CD4-positive, alpha-beta T cell treated with Interleukin-6 for 4 hours (primary cell): ENCODE measurements around the gene NCKAP5.

Experiments
- DNase-seq: peaks from one replicate; pipeline ENCODE4 v3.0.0-alpha.2; 2020; ENCODE audit warnings: mixed read lengths

NCKAP5 gene

GRCh38 chr2:133371286-133371685, 197.0 kb downstream of the NCKAP5 start:
- DNase-seq = no peak

DNA sequence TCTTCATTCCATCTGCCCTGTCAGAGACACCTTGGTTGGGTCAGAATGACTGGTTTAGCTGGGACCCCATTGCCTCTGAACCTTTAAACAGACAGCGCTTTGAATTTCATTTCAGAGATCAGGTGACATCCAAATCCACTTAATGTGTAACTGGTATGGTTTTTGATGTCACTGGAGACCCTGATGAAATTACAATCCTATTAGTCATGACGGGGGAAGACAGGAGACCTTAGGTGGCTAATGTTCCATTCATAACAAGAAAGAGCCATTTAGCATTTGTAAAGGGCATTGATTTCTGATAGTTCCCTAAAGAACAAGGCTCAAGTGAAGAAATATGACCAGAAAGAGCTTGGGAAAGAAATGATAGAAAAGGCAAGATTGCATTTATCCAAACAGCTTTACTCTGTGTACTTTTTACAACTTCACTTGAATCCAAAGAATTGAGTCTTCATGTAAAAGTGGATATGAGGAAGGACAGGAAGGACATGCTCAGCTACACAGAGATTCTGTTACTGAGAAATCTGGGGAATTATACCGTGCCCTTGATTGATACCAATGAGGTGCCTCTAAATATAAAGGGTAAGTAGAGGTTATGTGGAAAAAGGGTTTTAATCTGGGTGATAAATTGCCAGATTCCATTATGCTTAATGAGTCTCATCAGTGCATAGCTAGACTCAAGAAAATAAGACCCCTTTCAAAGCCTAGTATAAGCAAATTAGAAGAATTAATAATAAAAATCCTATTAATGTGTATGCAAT, 198.2 kb downstream of the NCKAP5 start:
- no peak for DNase-seq

DNA sequence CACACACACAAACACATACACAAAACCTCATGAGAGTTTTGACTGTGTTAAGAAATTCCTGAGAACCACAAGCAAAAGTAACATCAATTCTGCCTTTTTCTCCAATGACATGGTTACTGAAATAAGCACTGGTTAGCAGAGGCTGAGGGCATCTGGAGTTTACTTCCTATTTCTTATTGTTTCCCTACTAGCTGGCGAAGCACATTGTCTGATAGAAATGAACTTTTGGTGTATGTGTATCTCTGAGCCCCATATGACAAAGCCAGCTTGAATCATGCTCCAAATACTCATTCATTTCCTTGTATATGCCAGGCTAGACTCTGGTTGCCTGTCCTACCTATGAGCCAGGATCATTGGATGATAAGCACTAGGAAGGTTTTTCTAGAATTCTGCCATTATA, 203.1 kb downstream of the NCKAP5 start:
- no peak for DNase-seq

GRCh38 chr2:133364636-133365035, 203.6 kb downstream of the NCKAP5 start:
- no peak for DNase-seq

- DNase-seq = no peak
Measured at GRCh38 chr2:133363884-133364283, 204.4 kb downstream of the NCKAP5 start.

GRCh38 chr2:133362061-133362476, 206.2 kb downstream of the NCKAP5 start:
- DNase-seq = no peak

- DNase-seq = no peak
Measured at GRCh38 chr2:133360882-133361281, 207.4 kb downstream of the NCKAP5 start.

DNA sequence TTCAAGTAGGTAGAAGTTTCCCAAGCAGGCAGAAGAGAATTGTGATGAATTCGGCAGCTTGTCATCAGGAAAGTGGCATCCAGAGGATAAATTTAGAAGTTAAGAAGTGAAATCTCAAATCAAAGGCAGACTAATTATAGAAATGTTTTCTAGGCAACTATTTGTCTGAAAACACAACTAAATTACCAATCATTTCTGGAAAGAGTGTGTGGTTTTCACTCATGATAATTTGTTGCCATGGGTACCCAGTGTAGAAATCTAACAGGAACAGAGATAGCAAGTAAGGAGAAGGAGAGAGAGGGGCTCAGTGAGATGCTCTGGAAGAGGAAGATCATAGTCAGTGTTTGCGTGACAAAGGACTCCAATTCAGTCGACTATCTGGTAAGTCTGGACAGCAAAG, 208.1 kb downstream of the NCKAP5 start:
- no peak for DNase-seq

- DNase-seq = no peak
Measured at GRCh38 chr2:133352719-133353118, 215.5 kb downstream of the NCKAP5 start.

DNA sequence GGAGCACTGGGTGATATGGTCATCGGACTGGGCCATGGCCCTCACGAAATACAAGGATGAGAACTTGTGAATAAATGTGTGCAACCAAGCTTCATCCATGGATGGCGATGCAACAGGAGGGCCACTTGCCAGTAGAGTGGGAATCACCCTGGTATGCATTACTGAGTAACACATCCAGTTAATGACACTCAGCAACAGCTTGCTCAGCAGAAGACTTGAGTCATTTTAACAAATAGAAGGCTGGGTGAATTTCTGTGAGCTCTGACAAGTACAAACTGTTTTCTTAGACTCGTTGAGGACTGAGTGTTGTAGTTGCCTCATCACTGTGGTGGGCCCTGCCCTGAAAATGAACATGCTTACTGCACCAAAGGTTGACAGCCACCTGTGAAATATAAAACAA, 221.6 kb downstream of the NCKAP5 start:
- DNase-seq = no peak

- no peak for DNase-seq
Measured at GRCh38 chr2:133345638-133346037, 222.6 kb downstream of the NCKAP5 start.

DNA sequence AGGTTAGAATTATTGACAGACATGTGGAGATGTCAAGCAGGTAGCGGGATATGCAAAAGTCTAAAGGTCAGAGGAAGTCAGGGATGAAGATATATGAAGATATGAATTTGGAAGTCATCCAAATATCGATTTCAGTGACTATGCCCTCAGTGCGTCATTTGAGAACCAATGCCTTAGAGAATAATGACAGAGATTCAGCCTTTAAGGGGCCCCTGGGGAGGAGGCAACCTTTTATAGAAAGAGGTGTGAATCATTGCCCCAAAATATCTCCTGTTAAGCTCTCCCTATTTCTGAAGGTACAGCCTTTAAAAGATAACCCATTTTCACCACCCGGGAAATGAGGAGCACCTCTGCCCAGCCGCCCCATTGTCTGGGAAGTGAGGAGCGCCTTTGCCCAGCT, 223.4 kb downstream of the NCKAP5 start:
- DNase-seq = no peak

- DNase-seq = no peak
Measured at GRCh38 chr2:133343018-133343352, 225.3 kb downstream of the NCKAP5 start.

DNA sequence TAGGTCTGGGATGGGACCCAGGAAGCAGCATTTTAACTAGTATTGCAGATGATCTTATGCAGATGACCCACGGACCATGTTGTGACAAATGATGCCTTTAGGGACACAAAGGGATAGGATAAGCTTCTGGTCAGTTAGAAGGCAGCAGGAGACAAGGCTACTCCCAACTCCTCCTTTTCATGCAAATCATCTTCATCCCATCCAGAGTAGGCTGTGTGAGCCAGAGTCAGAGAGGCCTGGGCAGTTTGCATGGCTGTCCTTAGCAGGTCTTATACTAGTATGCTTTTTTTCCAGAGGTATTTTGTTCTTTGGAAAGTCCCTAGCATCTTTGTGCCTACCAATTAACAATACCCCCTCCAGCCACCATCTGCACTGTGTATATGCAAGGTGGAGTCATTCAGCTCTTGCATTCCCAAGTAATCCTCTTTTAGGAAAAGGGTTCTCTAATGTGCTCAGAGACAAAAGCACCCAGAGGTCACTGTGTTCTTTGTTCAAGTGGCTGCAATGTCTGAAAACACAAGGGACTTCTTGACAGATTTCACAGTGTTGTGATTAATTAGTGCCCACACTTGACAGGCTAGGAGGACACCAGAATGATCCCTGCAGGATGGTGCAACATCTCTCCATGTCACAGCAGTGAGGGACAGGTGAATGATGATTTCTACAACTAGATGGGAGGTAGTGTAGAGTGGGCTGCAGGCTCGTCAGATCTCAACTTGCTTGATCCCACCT, 225.8 kb downstream of the NCKAP5 start:
- DNase-seq = no peak

DNA sequence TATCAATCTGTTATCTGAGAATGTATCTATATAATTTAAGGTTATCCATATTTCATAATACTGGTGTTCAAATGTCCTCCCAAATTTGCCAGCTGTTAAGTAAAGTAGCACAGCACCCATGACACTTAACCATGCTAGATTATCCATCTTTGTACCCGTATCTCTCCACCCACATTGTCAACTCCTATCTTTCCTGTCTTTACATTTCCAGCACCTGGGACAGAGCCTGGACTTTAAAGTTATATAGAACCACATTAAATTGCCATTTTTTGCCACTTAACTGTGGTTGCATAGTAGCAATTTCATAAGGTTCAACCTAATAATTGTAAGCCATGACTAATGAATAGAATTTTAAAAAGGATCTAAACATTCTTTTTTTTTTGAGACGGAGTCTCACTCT, 226.7 kb downstream of the NCKAP5 start:
- no peak for DNase-seq

- no peak for DNase-seq
Measured at GRCh38 chr2:133338224-133338623, 230.0 kb downstream of the NCKAP5 start.

DNA sequence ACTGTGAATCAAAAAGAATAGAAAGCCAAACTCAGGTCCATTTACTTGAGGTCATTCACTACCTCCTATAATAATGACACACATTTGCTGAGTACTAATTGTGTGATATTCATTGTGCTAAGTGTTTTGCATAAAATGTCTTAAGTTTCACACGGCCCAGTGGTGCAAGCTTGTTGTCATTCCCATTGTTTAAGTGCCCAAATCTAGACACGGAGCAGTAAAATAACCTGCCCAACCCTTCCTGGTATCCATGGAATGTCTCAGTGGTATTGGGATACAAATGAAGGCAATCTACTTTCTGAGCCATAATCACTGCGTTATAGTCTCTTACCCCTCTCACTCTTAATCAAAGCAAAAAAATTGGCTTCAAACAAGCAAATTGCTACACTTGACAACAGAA, 233.3 kb downstream of the NCKAP5 start:
- DNase-seq = no peak

DNA sequence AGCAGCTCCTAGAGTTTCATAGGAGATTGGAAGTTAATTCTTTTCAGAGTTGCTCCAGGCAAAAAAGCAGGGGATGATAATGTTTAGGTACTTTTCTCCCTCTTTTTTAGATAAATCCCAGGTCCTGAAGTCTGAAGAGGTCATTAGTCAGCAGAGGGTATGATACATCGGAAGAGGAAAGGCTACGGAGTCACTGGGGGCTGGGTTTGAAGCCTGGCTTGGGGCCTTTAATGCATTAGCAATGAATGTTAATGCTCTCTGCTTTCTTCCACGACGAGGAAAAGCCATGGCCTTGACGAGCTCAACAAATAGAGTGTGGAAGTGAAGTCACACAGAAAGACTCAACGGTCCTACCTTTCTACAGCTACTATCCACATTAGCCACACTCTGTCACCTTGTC, 235.1 kb downstream of the NCKAP5 start:
- DNase-seq = no peak

GRCh38 chr2:133331436-133331835, 236.8 kb downstream of the NCKAP5 start:
- no peak for DNase-seq

DNA sequence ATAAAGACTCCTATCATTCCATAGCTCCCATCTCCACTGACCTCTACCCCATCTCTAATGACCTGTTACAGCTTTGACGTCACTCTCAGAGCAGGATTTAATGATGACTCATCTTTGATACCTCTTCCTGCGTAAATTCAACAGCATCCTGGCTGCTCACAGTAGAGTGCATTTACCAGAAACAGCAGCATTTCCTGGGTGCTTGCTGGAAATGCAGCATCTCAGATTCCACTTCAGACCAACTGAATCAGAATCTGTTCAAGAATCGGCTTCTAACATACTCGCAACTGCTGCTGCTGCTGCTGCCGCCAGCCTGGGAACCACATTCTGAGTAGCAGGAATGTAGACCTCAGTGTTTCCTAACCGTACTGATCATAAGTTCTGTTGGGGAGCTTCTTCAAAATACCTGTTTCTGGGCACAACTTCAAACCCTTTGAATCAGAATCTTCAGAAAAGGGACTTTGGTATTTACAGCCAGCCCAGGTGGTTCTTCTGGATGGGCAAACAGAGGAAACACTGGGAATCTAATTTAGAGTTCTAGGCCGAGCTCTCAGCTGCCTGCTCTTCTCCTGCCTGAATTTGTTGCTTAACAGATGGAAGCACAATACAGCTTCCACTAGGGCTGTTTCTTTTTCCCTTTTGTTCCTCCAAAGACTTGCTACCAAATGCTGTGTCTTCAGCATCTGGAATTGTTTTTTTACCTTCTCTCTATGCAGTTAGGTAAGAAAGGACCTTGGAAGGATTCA, 241.4 kb downstream of the NCKAP5 start:
- DNase-seq = no peak

DNA sequence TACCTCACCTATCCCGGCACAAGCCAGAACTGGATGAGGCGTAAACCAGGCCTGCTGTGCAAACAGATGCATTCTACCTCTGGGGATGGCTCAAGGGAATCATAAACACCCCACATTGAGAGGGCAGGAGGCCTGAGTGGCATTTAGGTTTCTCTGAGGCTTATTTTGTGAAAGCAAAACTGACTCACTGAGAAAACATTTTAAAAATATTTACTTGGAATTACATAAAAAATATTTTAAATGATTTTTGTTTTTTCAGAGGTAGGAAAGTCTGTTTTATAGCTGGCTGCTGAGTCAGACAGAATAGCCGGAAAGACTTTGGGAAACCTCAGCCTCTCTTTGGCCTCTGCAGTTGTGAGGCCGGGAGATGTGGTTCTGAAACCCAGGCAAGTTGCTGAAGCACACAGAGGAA, 244.1 kb downstream of the NCKAP5 start:
- no peak for DNase-seq

- no peak for DNase-seq
Measured at GRCh38 chr2:133322909-133323308, 245.4 kb downstream of the NCKAP5 start.

- no peak for DNase-seq
Measured at GRCh38 chr2:133317178-133317577, 251.1 kb downstream of the NCKAP5 start.

GRCh38 chr2:133316557-133316956, 251.7 kb downstream of the NCKAP5 start:
- DNase-seq = no peak
